ENCODE measurements around the gene RIMS1.
A peak's percentile ranks its signal among the peaks of the same experiment; 100 is the strongest.

The RIMS1 gene

DNA sequence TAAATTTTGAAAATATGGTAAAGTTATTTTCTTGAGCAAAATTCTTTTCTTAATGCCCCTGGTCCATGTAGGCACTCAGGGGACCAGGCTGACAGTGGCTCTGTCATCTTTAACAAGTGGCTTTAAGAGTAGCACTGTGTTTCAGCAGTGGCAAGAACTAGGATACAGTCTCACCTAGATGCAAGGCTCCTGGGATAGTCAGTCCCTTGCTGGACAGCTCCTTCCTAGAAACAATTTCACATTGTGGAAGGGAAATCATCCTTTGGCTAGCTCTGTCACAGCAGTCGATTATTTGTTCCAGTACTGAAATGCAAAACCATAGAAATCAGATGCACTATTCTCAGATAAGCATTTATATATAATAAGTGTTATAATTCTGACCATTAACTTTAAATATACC, 560.1 kb downstream of the RIMS1 start:
- H3K4me3 ChIP-seq (replicated peaks; ENCODE audit: insufficient read depth, low read length): no peak overlapping the region
- no peak for DNase-seq (ENCODE audit: low read depth in 1 of 2, low spot score in 1 of 2)
- TF ChIP-seq, protein P1, sequence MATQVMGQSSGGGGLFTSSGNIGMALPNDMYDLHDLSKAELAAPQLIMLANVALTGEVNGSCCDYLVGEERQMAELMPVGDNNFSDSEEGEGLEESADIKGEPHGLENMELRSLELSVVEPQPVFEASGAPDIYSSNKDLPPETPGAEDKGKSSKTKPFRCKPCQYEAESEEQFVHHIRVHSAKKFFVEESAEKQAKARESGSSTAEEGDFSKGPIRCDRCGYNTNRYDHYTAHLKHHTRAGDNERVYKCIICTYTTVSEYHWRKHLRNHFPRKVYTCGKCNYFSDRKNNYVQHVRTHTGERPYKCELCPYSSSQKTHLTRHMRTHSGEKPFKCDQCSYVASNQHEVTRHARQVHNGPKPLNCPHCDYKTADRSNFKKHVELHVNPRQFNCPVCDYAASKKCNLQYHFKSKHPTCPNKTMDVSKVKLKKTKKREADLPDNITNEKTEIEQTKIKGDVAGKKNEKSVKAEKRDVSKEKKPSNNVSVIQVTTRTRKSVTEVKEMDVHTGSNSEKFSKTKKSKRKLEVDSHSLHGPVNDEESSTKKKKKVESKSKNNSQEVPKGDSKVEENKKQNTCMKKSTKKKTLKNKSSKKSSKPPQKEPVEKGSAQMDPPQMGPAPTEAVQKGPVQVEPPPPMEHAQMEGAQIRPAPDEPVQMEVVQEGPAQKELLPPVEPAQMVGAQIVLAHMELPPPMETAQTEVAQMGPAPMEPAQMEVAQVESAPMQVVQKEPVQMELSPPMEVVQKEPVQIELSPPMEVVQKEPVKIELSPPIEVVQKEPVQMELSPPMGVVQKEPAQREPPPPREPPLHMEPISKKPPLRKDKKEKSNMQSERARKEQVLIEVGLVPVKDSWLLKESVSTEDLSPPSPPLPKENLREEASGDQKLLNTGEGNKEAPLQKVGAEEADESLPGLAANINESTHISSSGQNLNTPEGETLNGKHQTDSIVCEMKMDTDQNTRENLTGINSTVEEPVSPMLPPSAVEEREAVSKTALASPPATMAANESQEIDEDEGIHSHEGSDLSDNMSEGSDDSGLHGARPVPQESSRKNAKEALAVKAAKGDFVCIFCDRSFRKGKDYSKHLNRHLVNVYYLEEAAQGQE (IDR thresholded peaks at IDR 0.05; ENCODE audit: insufficient replicate concordance, low read depth): peak; percentile 86
- TF ChIP-seq POLR2AphosphoS5 (IDR thresholded peaks at IDR 0.05; ENCODE audit: low read depth): no peak
- no peak overlapping the region for H3K27ac ChIP-seq (replicated peaks)
- H3K27me3 ChIP-seq (ENCODE audit: insufficient read depth, poor library complexity, severe bottlenecking): peaks cover 10% of the 10 kb centered on the region
